WTC11 (cell line): Measurements from ENCODE around the gene GTF2H3. TPM values are rescaled to one million over a fixed set of nuclear protein-coding genes. Genes with fewer than 3 reads are reported as not detected.

Source experiments
- ATAC-seq: fragments of 200-7000 bp; cut with Tn5 transposase; 2 replicates; pipeline ENCODE4 v1.10.0; 2021; ENCODE audit warnings: mild to moderate bottlenecking, moderate library complexity
- CTCF ChIA-PET: fragments of 300-600 bp; sonication (Branson Sonifier 250); formaldehyde crosslinking; loops from one replicate; lab custom pipeline; 2021; ENCODE audit warnings: antibody characterized with exemption; lab: Charles Lee
- POLR2A ChIA-PET: fragments of 350-600 bp; sonication (Branson Sonifier 250); formaldehyde crosslinking; loops from one replicate; lab custom pipeline; 2021; ENCODE audit warnings: antibody characterized with exemption; lab: Charles Lee
- DNase-seq: peaks from one replicate; pipeline ENCODE4 v3.0.0; 2021; ENCODE audit warnings: low spot score
- H3K27ac Mint-ChIP-seq: 2 replicates; pipeline ENCODE4 v1.8.0; 2021; ENCODE audit warnings: mixed read lengths
- H3K27me3 Mint-ChIP-seq: 2 replicates; pipeline ENCODE4 v1.8.0; 2021; ENCODE audit warnings: low read depth, mild to moderate bottlenecking, moderate library complexity, mixed read lengths
- H3K36me3 Mint-ChIP-seq: 2 replicates; pipeline ENCODE4 v1.8.0; 2021; ENCODE audit warnings: mixed read lengths
- H3K4me1 Mint-ChIP-seq: 2 replicates; pipeline ENCODE4 v1.8.0; 2022; ENCODE audit warnings: mixed read lengths
- H3K4me3 Mint-ChIP-seq: 2 replicates; pipeline ENCODE4 v1.8.0; 2021; ENCODE audit warnings: mild to moderate bottlenecking, moderate library complexity, mixed read lengths
- H3K9me3 Mint-ChIP-seq: 2 replicates; pipeline ENCODE4 v1.8.0; 2021; ENCODE audit warnings: mixed read lengths
- CREB1 ChIP-seq: sonication (generic); formaldehyde crosslinking; IDR thresholded peaks from 2 replicates; pipeline ENCODE4 v1.8.0; 2023; ENCODE audit warnings: mild to moderate bottlenecking, missing genetic modification reagents
- CTCF ChIP-seq: fragments of 200-600 bp; IDR thresholded peaks from 2 replicates; pipeline ENCODE4 v1.8.0; 2022; ENCODE audit warnings: antibody characterized with exemption
- ELF4 ChIP-seq: sonication (generic); formaldehyde crosslinking; IDR thresholded peaks from 2 replicates; pipeline ENCODE4 v1.8.1; 2022; ENCODE audit warnings: low read depth, mild to moderate bottlenecking, moderate library complexity, missing genetic modification reagents
- FOXJ3 ChIP-seq: sonication (generic); formaldehyde crosslinking; IDR thresholded peaks from 2 replicates; pipeline ENCODE4 v1.9.0; 2021; ENCODE audit warnings: missing genetic modification reagents, mild to moderate bottlenecking, borderline replicate concordance
- JAZF1 ChIP-seq: fragments of 250-450 bp; sonication (Bioruptor Pico); IDR thresholded peaks from 2 replicates; pipeline ENCODE4 v1.9.0; 2021; ENCODE audit warnings: moderate library complexity, mild to moderate bottlenecking, inconsistent platforms
- NFATC4 ChIP-seq: fragments of 250-450 bp; sonication (Bioruptor Pico); IDR thresholded peaks from 2 replicates; pipeline ENCODE4 v1.9.0; 2021; ENCODE audit warnings: mild to moderate bottlenecking
- NFE2L1 ChIP-seq: sonication (generic); formaldehyde crosslinking; IDR thresholded peaks from 2 replicates; pipeline ENCODE4 v1.8.1; 2023; ENCODE audit warnings: missing genetic modification reagents
- SOX15 ChIP-seq: fragments of 250-450 bp; sonication (Bioruptor Pico); IDR thresholded peaks from 2 replicates; pipeline ENCODE4 v1.9.0; 2021; ENCODE audit warnings: mild to moderate bottlenecking
- SP1 ChIP-seq: sonication (generic); formaldehyde crosslinking; conservative IDR thresholded peaks from 2 replicates; pipeline ENCODE4 v1.8.1; 2022; ENCODE audit warnings: missing genetic modification reagents
- TCF7 ChIP-seq: sonication (generic); formaldehyde crosslinking; IDR thresholded peaks from 2 replicates; pipeline ENCODE4 v1.8.0; 2022; ENCODE audit warnings: mild to moderate bottlenecking, low read depth, missing genetic modification reagents, moderate library complexity
- ZNF263 ChIP-seq: sonication (generic); formaldehyde crosslinking; IDR thresholded peaks from 2 replicates; pipeline ENCODE4 v1.8.1; 2022; ENCODE audit warnings: low read depth, mild to moderate bottlenecking, moderate library complexity, missing genetic modification reagents
- ZNF425 ChIP-seq: fragments of 250-450 bp; sonication (Bioruptor Pico); conservative IDR thresholded peaks from 2 replicates; pipeline ENCODE4 v1.9.0; 2021; ENCODE audit warnings: mild to moderate bottlenecking
- total RNA-seq: library from RNA; stranded (reverse); gene quantifications from 3 replicates; pipeline ENCODE4 v1.2.3, GENCODE V29; 2021
- TF ChIP-seq, protein P1 (sequence below): sonication (generic); formaldehyde crosslinking; IDR thresholded peaks from 2 replicates; pipeline ENCODE4 v1.8.1; 2022; ENCODE audit warnings: low read depth, missing genetic modification reagents, borderline replicate concordance
- TF ChIP-seq, protein P2 (sequence below): sonication (generic); formaldehyde crosslinking; IDR thresholded peaks from 2 replicates; pipeline ENCODE4 v1.8.0; 2022; ENCODE audit warnings: missing genetic modification reagents
- TF ChIP-seq, protein P3 (sequence below): sonication (generic); formaldehyde crosslinking; IDR thresholded peaks from 2 replicates; pipeline ENCODE4 v1.8.0; 2022; ENCODE audit warnings: mild to moderate bottlenecking, missing genetic modification reagents
- TF ChIP-seq, protein P4 (sequence below): sonication (generic); formaldehyde crosslinking; conservative IDR thresholded peaks from 2 replicates; pipeline ENCODE4 v1.8.1; 2022; ENCODE audit warnings: mild to moderate bottlenecking, missing genetic modification reagents

The GTF2H3 gene
- total RNA-seq, 1 experiment from 2014 or later = 31.6 TPM

DNA sequence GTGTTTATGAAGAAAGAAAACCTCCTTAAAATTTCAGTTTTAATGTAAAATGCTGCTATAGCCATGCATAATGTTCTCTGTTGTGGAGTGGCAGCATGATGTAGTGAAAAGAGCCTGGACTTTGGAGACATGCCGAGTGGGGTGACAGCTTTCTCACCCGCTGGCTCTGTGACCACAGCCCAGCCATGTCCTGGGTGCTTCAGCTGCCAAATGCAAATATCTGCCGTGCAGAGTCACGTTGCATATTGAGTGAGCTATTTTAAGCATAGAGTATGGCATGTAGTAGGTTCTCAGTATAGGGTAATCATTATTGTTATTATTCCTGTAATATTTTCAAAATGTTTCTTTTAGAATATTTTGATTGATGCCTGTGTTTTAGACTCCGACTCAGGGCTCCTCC lies 21.8 kb downstream of the GTF2H3 start (continued):
- TF ChIP-seq CTCF (no peak), CREB1 (CRISPR knock-in tag) (no peak)
- TF ChIP-seq, protein P1, sequence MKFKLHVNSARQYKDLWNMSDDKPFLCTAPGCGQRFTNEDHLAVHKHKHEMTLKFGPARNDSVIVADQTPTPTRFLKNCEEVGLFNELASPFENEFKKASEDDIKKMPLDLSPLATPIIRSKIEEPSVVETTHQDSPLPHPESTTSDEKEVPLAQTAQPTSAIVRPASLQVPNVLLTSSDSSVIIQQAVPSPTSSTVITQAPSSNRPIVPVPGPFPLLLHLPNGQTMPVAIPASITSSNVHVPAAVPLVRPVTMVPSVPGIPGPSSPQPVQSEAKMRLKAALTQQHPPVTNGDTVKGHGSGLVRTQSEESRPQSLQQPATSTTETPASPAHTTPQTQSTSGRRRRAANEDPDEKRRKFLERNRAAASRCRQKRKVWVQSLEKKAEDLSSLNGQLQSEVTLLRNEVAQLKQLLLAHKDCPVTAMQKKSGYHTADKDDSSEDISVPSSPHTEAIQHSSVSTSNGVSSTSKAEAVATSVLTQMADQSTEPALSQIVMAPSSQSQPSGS (CRISPR knock-in tag) = no peak

DNA sequence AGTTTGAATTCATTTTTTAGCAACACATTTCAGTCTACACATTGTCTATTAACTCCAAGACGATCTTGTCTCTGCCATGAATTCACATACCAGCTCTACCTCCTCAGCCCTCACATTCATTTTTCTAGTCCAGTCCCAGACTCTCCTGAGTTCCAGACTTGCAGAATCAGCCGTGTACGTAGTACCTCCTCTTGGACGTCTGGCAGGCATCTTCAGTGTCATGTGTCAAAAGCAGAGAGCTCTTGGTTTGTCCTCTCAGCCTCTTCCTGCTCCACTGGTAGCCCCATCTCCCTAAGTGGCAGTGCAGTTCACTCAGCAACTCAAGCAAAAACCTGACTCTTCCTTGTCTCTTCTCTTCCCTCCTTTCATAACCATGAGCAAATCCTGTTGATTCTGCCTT lies 22.8 kb downstream of the GTF2H3 start:
- CTCF ChIA-PET = interaction anchor here (0.9 kb wide), 1 partner anchor 291 kb away, joined by 3 read pairs; no protein-coding TSS in a partner anchor
- TF ChIP-seq, protein P2, sequence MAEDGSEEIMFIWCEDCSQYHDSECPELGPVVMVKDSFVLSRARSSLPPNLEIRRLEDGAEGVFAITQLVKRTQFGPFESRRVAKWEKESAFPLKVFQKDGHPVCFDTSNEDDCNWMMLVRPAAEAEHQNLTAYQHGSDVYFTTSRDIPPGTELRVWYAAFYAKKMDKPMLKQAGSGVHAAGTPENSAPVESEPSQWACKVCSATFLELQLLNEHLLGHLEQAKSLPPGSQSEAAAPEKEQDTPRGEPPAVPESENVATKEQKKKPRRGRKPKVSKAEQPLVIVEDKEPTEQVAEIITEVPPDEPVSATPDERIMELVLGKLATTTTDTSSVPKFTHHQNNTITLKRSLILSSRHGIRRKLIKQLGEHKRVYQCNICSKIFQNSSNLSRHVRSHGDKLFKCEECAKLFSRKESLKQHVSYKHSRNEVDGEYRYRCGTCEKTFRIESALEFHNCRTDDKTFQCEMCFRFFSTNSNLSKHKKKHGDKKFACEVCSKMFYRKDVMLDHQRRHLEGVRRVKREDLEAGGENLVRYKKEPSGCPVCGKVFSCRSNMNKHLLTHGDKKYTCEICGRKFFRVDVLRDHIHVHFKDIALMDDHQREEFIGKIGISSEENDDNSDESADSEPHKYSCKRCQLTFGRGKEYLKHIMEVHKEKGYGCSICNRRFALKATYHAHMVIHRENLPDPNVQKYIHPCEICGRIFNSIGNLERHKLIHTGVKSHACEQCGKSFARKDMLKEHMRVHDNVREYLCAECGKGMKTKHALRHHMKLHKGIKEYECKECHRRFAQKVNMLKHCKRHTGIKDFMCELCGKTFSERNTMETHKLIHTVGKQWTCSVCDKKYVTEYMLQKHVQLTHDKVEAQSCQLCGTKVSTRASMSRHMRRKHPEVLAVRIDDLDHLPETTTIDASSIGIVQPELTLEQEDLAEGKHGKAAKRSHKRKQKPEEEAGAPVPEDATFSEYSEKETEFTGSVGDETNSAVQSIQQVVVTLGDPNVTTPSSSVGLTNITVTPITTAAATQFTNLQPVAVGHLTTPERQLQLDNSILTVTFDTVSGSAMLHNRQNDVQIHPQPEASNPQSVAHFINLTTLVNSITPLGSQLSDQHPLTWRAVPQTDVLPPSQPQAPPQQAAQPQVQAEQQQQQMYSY (CRISPR knock-in tag) = no peak
- TF ChIP-seq JAZF1 (CRISPR knock-in tag) (no peak), ELF4 (CRISPR knock-in tag) (no peak), TCF7 (CRISPR knock-in tag) (no peak)
- H3K4me1 Mint-ChIP-seq = no peaks in the 10 kb centered on the region
- no peak overlapping the region for H3K4me3 Mint-ChIP-seq
- no peak overlapping the region for H3K27ac Mint-ChIP-seq
- POLR2A ChIA-PET = interaction anchor here (0.6 kb wide), 1 partner anchor 58 kb away, joined by 3 read pairs; no protein-coding TSS in a partner anchor
- no peaks in the 10 kb centered on the region for H3K27me3 Mint-ChIP-seq
- DNase-seq (no peak), ATAC-seq (no peak)
- no peaks in the 10 kb centered on the region for H3K9me3 Mint-ChIP-seq
- H3K36me3 Mint-ChIP-seq = peaks cover 30% of the 10 kb centered on the region

GRCh38 chr12:123657211-123657610 lies 23.6 kb downstream of the GTF2H3 start:
- Mint-ChIP-seq H3K9me3 (no peaks in the 10 kb centered on the region), H3K27me3 (no peaks in the 10 kb centered on the region), H3K4me3 (no peak overlapping the region), H3K36me3 (peaks cover 25% of the 10 kb centered on the region), H3K27ac (no peak overlapping the region), H3K4me1 (no peaks in the 10 kb centered on the region)
- ChIA-PET POLR2A (interaction anchor here (0.5 to 0.6 kb wide), 2 partner anchors 57 to 1679 kb away, joined by 3 to 7 read pairs; no protein-coding TSS in a partner anchor), CTCF (interaction anchor here (0.5 to 0.9 kb wide), 2 partner anchors 9 to 292 kb away, joined by 3 to 5 read pairs; no protein-coding TSS in a partner anchor)
- peak; percentile 30 for DNase-seq
- TF ChIP-seq SOX15 (CRISPR knock-in tag) (no peak), NFE2L1 (CRISPR knock-in tag) (no peak), FOXJ3 (CRISPR knock-in tag) (no peak), SP1 (no peak), NFATC4 (no peak), ZNF425 (CRISPR knock-in tag) (no peak), ZNF263 (no peak)
- TF ChIP-seq, protein P3, sequence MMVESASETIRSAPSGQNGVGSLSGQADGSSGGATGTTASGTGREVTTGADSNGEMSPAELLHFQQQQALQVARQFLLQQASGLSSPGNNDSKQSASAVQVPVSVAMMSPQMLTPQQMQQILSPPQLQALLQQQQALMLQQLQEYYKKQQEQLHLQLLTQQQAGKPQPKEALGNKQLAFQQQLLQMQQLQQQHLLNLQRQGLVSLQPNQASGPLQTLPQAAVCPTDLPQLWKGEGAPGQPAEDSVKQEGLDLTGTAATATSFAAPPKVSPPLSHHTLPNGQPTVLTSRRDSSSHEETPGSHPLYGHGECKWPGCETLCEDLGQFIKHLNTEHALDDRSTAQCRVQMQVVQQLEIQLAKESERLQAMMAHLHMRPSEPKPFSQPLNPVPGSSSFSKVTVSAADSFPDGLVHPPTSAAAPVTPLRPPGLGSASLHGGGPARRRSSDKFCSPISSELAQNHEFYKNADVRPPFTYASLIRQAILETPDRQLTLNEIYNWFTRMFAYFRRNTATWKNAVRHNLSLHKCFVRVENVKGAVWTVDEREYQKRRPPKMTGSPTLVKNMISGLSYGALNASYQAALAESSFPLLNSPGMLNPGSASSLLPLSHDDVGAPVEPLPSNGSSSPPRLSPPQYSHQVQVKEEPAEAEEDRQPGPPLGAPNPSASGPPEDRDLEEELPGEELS = no peak
- TF ChIP-seq, protein P4, sequence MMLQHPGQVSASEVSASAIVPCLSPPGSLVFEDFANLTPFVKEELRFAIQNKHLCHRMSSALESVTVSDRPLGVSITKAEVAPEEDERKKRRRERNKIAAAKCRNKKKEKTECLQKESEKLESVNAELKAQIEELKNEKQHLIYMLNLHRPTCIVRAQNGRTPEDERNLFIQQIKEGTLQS = no peak
- ATAC-seq = peak; percentile 59; the same call in 1 of the 2 replicates
